Inferior parietal cortex (tissue), 1 donor: ENCODE results near the gene B4GALNT2.

Experiments used
- DNase-seq: peaks from one replicate; pipeline ENCODE4 v3.0.0-alpha.2; 2016; ENCODE audit errors: extremely low spot score

The B4GALNT2 gene

GRCh38 chr17:49210158-49211029 lies 77.8 kb downstream of the B4GALNT2 start, which contains the start of the genes ABI3 and GNGT2:
ABI3 (plus strand) TSS chr17:49210707; CDS start chr17:49210725, 18 bp downstream.
GNGT2 (minus strand) TSS chr17:49210574; CDS start chr17:49207422, 3,152 bp downstream.
- no peak for DNase-seq

DNA sequence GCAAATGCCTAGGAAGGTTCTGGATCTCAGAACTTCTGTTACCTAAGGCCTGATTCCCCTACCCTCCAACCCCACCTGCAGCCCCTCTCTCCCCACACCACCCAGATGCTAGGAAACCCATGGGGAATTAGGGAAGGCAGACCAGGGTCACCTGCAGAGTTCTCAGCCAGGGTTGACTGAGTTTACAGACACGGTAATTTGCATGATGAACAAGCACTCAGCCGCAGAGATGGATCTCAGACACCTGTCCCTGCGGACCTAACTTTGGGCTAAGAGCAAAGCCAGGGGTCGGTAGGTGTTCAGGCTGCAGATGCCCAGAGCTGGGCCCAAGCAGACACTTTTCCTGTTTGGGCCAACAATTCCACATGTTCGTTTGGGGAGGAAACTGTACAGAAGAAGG lies 80.8 kb downstream of the B4GALNT2 start:
- DNase-seq = no peak

GRCh38 chr17:49213847-49214246 lies 81.3 kb downstream of the B4GALNT2 start:
- DNase-seq = no peak

DNA sequence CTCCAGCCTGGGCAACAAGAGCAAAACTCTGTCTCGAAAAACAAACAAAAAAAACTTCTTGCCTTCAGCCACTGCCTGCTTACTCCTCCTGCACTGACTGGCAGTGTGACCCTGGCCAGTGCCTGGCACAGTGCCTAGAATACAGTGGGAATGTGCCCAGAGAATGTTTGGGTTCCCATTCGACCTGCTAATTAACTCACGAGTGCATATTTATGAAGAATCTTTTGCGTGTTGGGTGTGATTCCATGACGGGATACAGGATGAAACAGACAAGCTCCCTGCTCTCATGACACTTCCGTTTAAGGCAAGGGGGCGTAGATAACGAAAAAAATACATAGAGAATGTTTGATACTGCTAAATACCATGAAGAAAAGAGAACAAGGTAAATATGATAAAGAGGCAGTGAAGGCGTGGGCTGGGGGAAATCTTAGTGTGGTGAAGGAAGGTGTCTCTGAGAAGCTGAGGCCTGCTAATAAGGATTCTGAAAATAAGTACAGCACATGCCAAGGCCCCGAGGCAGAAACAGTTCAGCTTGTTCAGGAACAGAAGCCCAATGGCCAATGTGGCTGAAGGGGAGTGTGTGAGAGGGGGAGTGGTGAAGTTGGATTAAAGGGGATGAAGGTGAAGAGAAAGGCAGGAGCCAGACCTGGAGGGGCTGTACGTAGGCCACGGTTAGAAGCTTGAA lies 82.2 kb downstream of the B4GALNT2 start:
- DNase-seq = no peak

- no peak for DNase-seq
Observed at GRCh38 chr17:49216482-49216881, 83.9 kb downstream of the B4GALNT2 start.

DNA sequence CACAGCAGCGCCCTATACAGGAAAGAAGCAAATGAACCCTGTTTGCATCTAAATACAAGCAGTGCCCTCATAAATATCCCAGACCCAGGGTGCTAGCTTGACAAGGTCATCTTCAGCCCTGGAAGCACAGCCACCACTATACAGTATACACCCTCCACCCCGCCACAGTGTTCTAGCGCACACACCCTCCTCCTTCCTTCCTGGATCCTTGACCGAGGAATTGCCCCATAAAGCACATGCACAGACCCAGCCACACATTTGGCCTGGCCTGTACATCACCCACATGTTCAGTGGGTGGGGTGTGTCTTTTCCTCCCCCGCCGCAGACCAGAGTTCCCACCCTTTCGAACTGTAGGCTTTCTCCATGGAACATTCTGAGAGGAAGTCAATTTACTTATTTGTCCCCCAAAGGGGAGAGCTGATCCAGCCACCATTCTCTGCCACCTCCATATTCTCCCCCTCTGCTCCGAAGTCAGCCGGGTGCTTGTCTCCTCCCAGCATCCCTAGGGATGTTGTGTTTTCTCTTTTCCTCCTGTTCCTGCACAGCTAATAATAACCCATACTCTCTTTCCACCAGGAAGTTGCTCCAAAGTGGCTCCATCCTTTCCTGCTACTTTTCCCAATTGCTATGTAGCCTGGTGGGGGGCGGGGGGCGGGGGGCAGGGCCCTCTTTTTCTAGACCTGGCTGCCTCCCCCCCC lies 84.5 kb downstream of the B4GALNT2 start:
- no peak for DNase-seq

DNA sequence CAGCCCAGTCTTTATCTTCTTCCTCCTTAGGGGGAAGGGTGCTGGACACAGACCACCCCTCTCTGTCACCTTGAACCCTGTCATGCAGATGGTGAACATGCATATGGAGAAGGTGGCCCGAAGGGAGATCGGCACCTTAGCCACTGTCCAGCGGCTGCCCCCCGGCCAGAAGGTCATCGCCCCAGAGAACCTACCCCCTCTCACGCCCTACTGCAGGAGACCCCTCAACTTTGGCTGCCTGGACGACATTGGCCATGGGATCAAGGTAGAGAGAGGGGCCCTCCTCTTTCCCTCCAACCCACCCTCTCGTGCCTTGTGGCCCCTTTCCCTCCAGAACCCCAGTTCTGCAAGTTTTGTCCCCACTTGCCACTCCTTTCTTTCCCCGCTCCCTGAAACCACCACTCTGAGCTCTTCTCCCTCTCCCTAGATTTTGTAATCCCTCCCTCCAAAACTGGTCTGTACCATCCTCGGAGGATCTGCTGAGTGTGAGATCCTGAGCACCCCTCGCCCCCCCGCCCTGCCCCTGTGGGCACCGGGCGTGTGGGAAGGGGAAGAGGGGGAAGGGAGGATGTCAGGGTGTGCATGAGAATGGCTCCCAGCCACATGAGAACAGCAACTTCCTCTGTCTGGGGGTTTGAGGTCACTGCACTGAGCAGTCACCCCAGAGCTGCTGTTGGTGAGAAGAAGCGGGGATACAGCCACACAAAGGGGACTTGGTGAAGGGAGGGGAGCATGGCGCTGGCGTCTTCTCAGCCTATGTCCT lies 85.3 kb downstream of the B4GALNT2 start:
- no peak for DNase-seq

GRCh38 chr17:49218941-49219913 lies 86.7 kb downstream of the B4GALNT2 start:
- no peak for DNase-seq

DNA sequence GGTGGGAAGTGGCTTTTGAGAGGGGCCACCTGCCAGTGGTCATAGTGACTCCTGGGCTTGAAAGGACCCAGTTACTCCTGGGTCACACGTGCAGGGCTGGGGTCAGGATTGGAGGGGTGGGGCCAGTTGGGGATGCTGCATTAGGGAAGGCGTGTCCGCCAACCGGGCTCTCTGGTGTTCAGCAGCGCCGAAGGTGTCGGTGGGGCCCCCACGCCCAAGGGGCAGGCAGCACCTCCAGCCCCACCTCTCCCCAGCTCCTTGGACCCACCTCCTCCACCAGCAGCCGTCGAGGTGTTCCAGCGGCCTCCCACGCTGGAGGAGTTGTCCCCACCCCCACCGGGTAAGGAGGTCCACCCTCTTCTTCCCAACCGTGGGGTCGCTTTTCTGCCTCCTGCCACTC lies 87.4 kb downstream of the B4GALNT2 start:
- DNase-seq = no peak

GRCh38 chr17:49223168-49223516 lies 90.6 kb downstream of the B4GALNT2 start:
- DNase-seq = no peak

DNA sequence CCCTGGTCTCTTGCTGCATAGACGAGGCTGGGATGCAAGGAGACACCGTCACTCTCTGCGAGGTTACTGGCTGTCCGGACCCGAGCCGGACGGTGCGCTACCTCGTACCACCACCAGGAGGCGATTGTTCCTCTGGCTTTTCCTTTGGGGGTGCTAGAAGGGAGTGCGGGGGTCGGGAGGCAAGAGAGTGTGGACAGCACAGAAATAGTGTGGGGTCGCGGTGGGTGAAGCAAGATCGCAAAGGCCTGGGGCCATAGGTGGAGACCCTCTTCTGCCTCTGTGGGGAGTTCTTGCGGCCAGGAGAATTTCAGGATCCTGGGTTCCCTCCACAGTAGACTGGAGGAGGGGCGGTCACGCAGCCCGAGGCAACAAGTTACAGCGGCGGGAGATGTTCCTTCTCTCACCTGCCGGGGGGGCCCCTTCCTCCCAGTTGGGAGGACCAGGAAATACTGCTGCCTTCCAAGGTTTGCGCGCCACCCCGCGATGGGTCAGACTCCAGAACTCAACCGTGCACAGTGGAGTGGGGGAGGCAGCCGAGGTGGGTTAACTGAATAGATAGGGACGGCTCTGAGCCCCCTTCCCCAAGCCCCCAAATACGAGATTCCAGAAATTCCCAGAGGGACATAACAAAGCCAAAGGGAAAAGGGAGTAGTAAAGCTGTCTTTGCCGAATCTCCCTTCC lies 91.1 kb downstream of the B4GALNT2 start:
- peak; percentile 54 for DNase-seq

DNA sequence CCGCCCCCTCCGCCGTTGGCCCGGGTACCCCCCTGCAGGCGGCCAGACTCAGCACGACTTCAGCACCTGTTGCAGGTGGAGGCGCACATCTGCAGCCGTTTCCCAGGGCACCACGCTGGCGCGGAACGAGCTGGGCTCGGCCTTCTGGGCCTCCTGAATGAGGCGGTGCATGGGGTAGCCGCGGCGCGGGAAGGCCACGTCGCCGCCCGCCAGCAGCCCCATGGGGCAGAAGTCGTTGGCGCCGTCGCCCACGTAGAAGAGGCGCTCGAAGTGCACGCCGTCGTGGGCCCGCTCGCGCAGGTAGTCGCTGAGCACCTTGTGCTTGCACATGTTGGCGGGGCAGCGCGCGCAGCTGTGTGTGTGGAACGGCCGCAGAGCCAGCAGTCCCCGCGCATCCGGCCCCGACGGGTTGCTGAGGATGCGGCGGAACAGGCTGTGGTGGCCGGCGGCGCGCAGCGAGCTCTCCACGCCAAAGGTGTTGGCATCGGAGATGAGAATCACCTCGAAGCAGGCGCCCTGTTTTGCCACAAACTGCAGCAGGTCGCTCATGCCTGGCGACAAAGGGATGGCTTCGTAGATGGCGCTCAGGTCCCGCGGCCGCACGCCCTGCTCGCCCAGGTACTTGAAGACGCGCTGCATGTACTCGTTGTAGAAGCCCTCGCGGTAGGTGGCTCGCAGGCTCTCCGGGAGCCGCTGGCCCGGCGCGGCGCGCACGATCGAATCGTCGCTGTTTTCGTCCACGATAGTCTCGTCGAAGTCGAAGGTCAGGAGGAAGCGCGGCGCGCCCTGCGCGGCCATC lies 91.8 kb downstream of the B4GALNT2 start:
- no peak for DNase-seq

DNA sequence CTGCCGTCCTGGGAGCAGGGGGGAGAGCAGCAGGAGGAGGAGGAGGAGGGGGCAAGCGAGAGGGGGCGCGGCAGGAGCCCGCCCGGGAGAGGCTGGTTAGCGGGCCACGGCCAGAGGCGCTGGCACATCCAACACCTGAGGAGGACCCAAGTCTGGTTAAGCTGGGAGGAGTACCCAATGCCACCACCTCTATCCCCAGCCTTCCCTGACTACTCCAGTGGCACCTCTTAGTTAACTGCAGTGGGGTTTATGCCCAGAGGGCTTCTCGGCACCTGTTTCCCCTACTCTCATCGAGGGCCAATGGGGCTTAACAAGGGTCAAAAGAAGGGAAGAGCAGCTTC lies 92.4 kb downstream of the B4GALNT2 start:
- DNase-seq = no peak

- DNase-seq = no peak
Observed at GRCh38 chr17:49225554-49226236, 93.1 kb downstream of the B4GALNT2 start.
